Measurements from ENCODE around the gene WNT16.
A peak's percentile ranks its signal among the peaks of the same experiment; 100 is the strongest.

Gene WNT16

DNA sequence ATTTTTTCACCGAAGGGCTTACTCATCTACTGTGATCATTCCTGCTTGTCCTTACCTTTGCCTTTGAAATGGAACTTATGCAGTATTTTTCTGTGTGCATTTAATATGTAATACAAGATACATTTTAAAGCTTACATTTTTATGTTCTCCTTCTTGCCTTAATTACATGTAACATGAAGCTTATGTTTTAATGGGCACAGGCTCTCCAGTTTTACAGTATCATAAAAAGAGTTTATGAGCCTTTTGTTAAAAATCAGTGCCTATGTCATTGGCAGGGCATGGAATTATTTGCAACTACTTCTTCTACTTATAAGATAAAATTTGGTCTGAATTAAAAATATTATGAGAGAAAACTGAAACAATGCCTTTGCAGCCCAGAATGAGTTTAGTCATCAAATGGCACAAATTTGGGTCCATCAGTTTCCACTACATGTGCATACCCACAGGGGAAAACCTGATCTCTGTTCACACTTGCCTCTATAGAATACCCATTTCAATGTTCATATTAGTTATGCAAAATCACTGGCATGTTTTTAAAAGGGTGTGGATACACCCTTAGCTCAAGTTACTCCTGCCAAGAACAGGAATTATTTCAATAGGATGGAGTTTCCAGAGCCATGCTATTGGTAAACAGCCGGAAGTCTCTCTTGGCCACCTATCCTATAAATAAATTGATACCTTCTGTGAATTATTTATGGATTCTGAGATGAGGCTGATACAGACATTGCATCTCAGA, 27.9 kb upstream of the WNT16 start:
- TF ChIP-seq, protein P1, sequence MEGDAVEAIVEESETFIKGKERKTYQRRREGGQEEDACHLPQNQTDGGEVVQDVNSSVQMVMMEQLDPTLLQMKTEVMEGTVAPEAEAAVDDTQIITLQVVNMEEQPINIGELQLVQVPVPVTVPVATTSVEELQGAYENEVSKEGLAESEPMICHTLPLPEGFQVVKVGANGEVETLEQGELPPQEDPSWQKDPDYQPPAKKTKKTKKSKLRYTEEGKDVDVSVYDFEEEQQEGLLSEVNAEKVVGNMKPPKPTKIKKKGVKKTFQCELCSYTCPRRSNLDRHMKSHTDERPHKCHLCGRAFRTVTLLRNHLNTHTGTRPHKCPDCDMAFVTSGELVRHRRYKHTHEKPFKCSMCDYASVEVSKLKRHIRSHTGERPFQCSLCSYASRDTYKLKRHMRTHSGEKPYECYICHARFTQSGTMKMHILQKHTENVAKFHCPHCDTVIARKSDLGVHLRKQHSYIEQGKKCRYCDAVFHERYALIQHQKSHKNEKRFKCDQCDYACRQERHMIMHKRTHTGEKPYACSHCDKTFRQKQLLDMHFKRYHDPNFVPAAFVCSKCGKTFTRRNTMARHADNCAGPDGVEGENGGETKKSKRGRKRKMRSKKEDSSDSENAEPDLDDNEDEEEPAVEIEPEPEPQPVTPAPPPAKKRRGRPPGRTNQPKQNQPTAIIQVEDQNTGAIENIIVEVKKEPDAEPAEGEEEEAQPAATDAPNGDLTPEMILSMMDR (IDR thresholded peaks at IDR 0.05; ENCODE audit: low read depth, low read length) = no peak

DNA sequence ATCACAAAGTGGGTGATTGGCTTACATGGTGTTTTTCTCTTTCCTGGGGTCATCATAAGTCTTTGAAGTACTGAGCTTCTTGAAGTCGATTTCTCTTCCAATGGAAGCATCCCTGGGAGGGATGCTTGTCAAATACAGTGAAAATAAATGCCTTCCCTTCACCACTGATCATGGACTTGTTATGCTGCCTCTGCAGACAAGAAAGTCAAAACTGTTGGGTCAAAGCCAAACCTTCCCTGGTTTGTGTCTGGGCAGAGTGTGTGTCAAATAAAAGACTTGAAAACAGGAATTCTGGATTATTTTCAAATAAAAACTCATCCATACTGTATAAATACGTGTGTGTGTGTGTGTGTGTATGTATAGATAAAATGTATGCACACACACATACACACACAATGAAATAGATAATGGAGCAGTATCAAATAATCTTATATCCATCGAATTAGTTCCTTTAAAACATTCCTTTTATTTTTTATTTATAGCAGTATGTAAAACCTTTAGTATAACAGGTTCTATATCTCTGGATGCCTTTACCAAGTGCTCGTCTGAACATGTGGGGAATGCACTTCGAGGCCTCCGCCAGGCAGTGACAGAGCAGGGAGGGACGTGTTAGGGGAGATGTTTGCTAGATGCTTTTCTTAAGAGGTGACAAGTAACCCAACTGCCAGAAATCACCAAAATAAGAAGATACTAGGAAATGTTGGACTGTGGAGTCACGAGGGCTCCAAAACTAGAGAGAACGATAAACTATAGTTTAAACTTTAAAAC, 27.2 kb upstream of the WNT16 start:
- H3K4me3 ChIP-seq (replicated peaks in 1 of 2; ENCODE audit: low read depth in 2 of 2, low read length in 2 of 2) = no peak overlapping the region
- peak; percentile 13 to 28 for DNase-seq (ENCODE audit: low read depth in 2 of 2)
- TF ChIP-seq, protein P1 (IDR thresholded peaks at IDR 0.05; ENCODE audit: low read depth, low read length) = no peak

More for the DNA sequence above, 27.9 kb upstream of the WNT16 start:
- H3K4me3 ChIP-seq (replicated peaks in 1 of 2; ENCODE audit: low read depth in 2 of 2, low read length in 2 of 2) = no peak overlapping the region
- no peak for DNase-seq (ENCODE audit: low read depth in 2 of 2)

DNA sequence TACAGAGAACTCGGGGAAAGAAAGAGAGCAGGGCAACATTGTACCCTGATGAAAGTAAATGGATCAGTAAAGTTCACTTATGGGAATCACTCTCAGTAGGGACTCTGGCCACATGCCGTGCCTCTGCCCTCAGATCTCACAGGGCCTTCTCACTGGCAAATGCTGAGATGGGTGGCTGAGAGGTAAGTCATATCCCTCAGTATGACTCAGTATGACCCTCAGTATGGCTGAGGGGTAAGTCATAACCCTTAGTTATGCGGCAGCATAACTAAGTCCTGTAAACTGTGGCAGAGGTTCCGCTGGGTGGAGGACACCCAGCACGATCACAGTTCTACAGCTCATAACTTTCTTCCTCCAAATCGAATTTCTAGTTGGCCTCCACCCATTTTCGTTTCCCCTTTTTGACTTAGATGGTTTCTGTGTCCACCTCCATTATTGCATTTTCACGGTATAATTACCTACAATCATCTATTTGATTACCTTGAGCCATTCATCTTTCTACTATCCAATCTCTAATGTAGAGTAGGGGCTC, 26.5 kb upstream of the WNT16 start:
- DNase-seq (ENCODE audit: low read depth in 2 of 2) = peak in 1 of 2 donors; percentile 83
- no peak overlapping the region for H3K4me3 ChIP-seq (replicated peaks in 1 of 2; ENCODE audit: low read depth in 2 of 2, low read length in 2 of 2)
- TF ChIP-seq, protein P1 (IDR thresholded peaks at IDR 0.05; ENCODE audit: low read depth, low read length) = no peak

DNA sequence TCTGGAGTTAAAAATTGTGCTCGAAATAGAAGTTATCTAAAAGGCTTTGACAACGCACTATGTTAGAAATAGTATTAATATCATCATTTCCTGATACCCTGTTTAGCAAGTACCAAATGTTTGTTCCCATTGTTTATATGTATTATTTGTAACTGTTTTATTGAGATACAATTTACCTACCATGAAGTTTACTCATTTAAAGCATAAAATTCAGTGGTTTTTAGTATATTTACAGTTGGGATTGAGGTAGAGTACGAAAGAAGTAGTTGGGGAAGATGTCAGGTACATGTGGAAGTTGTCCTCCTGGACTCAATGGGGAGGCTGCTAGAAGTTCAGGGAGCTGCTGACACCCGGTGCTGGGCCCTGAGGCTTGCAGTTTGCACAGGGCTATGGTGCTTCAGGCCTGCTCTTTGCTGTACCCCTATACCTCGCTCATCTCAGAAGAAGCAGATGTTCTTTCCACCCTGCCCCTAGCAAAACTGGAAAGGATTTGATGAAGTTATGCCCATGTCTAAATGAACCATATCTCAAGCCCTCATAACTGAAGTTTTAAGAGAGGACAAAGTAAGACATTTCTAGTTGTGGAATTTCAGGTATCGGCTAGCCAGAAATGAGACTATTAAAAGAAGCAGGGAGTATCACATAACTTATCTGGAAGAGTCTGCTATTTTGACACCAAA, 25.2 kb upstream of the WNT16 start:
- no peak for DNase-seq (ENCODE audit: low read depth in 2 of 2)
- no peak overlapping the region for H3K4me3 ChIP-seq (replicated peaks in 1 of 2; ENCODE audit: low read depth in 2 of 2, low read length in 2 of 2)
- TF ChIP-seq, protein P1 (IDR thresholded peaks at IDR 0.05; ENCODE audit: low read depth, low read length) = no peak

DNA sequence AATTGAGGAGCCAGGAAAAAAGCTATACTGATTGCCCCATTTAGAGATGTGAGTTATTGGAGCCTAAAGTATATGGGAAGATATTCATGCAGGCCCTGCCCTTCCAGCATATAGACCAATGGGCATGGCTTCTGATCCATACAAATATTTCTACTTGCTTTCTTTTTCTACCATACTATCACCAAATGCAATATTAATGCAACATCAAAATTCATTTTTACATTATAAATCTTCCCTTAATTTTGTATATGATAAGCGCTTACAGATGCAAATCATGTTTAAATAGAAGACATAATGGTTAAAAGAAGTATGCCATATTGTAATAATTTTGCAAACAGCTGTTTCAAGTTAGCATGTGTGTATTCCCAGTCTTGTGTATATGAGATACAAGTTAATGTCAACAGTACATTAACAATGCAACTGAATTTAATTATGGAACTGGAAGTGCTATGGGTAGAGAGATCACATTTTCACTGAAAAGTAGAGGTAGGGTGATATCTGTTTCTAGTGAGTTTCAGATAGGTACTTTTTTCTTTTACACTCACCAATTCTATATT, 24.6 kb upstream of the WNT16 start:
- DNase-seq (ENCODE audit: low read depth in 2 of 2) = no peak
- H3K4me3 ChIP-seq (replicated peaks in 1 of 2; ENCODE audit: low read depth in 2 of 2, low read length in 2 of 2) = no peak overlapping the region
- TF ChIP-seq, protein P1 (IDR thresholded peaks at IDR 0.05; ENCODE audit: low read depth, low read length) = no peak

DNA sequence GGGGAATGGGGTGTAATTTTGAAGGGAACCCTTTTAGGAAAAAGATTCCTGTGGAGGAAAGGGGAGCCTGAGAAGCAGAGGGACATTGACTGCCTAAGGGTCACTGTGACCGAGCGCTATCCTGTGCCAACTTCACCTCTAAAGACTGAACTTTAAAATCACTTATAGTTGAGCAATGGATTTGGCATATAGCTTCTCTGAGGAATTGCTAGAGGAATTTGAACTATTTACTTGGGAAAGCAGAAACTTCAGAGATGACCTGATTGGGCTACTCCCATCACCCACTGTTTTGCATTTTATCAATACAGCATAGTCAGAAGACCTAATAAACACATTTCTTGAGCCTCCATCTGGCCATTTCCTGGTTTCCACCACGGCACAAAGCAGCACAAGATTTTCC, 23.7 kb upstream of the WNT16 start:
- H3K4me3 ChIP-seq (replicated peaks in 1 of 2; ENCODE audit: low read depth in 2 of 2, low read length in 2 of 2) = no peak overlapping the region
- TF ChIP-seq, protein P1 (IDR thresholded peaks at IDR 0.05; ENCODE audit: low read depth, low read length) = no peak
- peak; percentile 28 to 55 for DNase-seq (ENCODE audit: low read depth in 2 of 2)

All from cardiac fibroblast (primary cell).